GM23338 (cell line): ENCODE measurements around the gene TCEA2. TPM values are rescaled to one million over a fixed set of nuclear protein-coding genes. Genes with fewer than 3 reads are reported as not detected.

Source experiments
- ATAC-seq: fragments of 200-7000 bp; cut with Tn5 transposase; 3 replicates; pipeline ENCODE4 v1.9.1; 2020
- DNase-seq: peaks from one replicate; pipeline ENCODE4 v3.0.0-alpha.2; 2015; ENCODE audit warnings: low spot score
- H2AFZ ChIP-seq: fragments of 200-600 bp; sonication (generic); 2 replicates; pipeline ENCODE4 v1.8.0; 2016; ENCODE audit warnings: antibody characterized with exemption, mild to moderate bottlenecking, moderate library complexity
- H3F3A ChIP-seq: fragments of 200-600 bp; sonication (generic); replicated peaks from 2 replicates; pipeline ENCODE4 v1.8.0; 2017; ENCODE audit warnings: antibody characterized with exemption, mixed run types, low read depth
- H3K27ac ChIP-seq: fragments of 200-600 bp; sonication (generic); 2 replicates; pipeline ENCODE4 v1.6.1; 2016; ENCODE audit warnings: low read depth
- H3K27me3 ChIP-seq: fragments of 200-600 bp; sonication (generic); 2 replicates; pipeline ENCODE4 v1.8.0; 2016; ENCODE audit warnings: mild to moderate bottlenecking, mixed run types, moderate library complexity; ENCODE audit not compliant: insufficient read depth
- H3K36me3 ChIP-seq: fragments of 200-600 bp; sonication (generic); 2 replicates; pipeline ENCODE4 v1.8.0; 2016; ENCODE audit warnings: mild to moderate bottlenecking; ENCODE audit not compliant: insufficient read depth
- H3K4me1 ChIP-seq: fragments of 200-600 bp; sonication (generic); 2 replicates; pipeline ENCODE4 v1.8.0; 2016; ENCODE audit warnings: mild to moderate bottlenecking, moderate library complexity; ENCODE audit not compliant: insufficient read depth
- H3K4me2 ChIP-seq: fragments of 200-600 bp; sonication (generic); 2 replicates; pipeline ENCODE4 v1.7.1; 2017; ENCODE audit warnings: mixed run types
- H3K4me3 ChIP-seq: fragments of 200-600 bp; sonication (generic); 2 replicates; pipeline ENCODE4 v1.6.1; 2016; ENCODE audit warnings: mixed run types
- H3K79me2 ChIP-seq: fragments of 200-600 bp; sonication (generic); replicated peaks from 2 replicates; pipeline ENCODE4 v1.8.0; 2017; ENCODE audit warnings: mild to moderate bottlenecking; ENCODE audit not compliant: insufficient read depth
- H3K9me2 ChIP-seq: fragments of 200-600 bp; sonication (generic); 2 replicates; pipeline ENCODE4 v1.8.0; 2017; ENCODE audit not compliant: insufficient read depth
- H4K20me1 ChIP-seq: fragments of 200-600 bp; sonication (generic); replicated peaks from 2 replicates; pipeline ENCODE4 v1.8.0; 2017; ENCODE audit warnings: mild to moderate bottlenecking; ENCODE audit not compliant: insufficient read depth
- H3K27ac Mint-ChIP-seq: 2 replicates; pipeline ENCODE4 v1.8.0; 2020; ENCODE audit warnings: inconsistent platforms, mild to moderate bottlenecking, moderate library complexity, mixed read lengths
- H3K27me3 Mint-ChIP-seq: 3 replicates; pipeline ENCODE4 v1.8.0; 2022; ENCODE audit warnings: low read depth, mild to moderate bottlenecking, moderate library complexity, mixed read lengths, inconsistent platforms; ENCODE audit not compliant: insufficient read depth, poor library complexity
- H3K36me3 Mint-ChIP-seq: 3 replicates; pipeline ENCODE4 v1.8.0; 2021; ENCODE audit warnings: low read depth, mild to moderate bottlenecking, inconsistent platforms, moderate library complexity, mixed read lengths
- H3K4me1 Mint-ChIP-seq: 3 replicates; pipeline ENCODE4 v1.8.0; 2020; ENCODE audit warnings: mild to moderate bottlenecking, inconsistent platforms, mixed read lengths
- H3K4me3 Mint-ChIP-seq: 3 replicates; pipeline ENCODE4 v1.8.0; 2021; ENCODE audit warnings: moderate library complexity, mild to moderate bottlenecking, inconsistent platforms, mixed read lengths
- H3K9me3 Mint-ChIP-seq: 3 replicates; pipeline ENCODE4 v1.8.0; 2020; ENCODE audit warnings: moderate library complexity, mild to moderate bottlenecking, inconsistent platforms, mixed read lengths
- CREB1 ChIP-seq: fragments of 250-450 bp; sonication (Bioruptor Pico); IDR thresholded peaks from 2 replicates; pipeline ENCODE4 v1.5.0; 2020; ENCODE audit warnings: low read depth, mild to moderate bottlenecking, moderate library complexity
- ETS1 ChIP-seq: IDR thresholded peaks from 2 replicates; pipeline ENCODE4 v1.6.1; 2016; ENCODE audit warnings: antibody characterized with exemption
- EZH2 ChIP-seq: fragments of 200-600 bp; sonication (generic); IDR thresholded peaks from one replicate; pipeline ENCODE4 v1.8.0; 2017; ENCODE audit warnings: antibody characterized with exemption, mild to moderate bottlenecking, low read depth; ENCODE audit not compliant: unreplicated experiment
- EZH2phosphoT487 ChIP-seq: fragments of 200-600 bp; sonication (generic); IDR thresholded peaks from one replicate; pipeline ENCODE4 v1.8.1; 2018; ENCODE audit warnings: antibody characterized with exemption; ENCODE audit not compliant: unreplicated experiment
- JUNB ChIP-seq: IDR thresholded peaks from one replicate; pipeline ENCODE4 v1.6.1; 2016; ENCODE audit warnings: antibody characterized with exemption; ENCODE audit not compliant: unreplicated experiment
- NANOG ChIP-seq: IDR thresholded peaks from 2 replicates; pipeline ENCODE4 v1.6.1; 2016; ENCODE audit warnings: antibody characterized with exemption, borderline replicate concordance
- POLR2AphosphoS5 ChIP-seq: IDR thresholded peaks from 2 replicates; pipeline ENCODE4 v1.6.1; 2016; ENCODE audit warnings: antibody characterized with exemption, low read depth
- STAT1 ChIP-seq: IDR thresholded peaks from one replicate; pipeline ENCODE4 v1.6.1; 2016; ENCODE audit warnings: antibody characterized with exemption; ENCODE audit not compliant: unreplicated experiment
- ZNF114 ChIP-seq: fragments of 250-450 bp; sonication (Bioruptor Pico); IDR thresholded peaks from 2 replicates; pipeline ENCODE4 v1.5.0; 2020; ENCODE audit warnings: mild to moderate bottlenecking, moderate library complexity
- ZNF331 ChIP-seq: fragments of 250-450 bp; sonication (Bioruptor Pico); IDR thresholded peaks from 2 replicates; pipeline ENCODE4 v1.5.0; 2020; ENCODE audit warnings: low read depth, mild to moderate bottlenecking, moderate library complexity
- polyA plus RNA-seq: library from polyadenylated mRNA; unstranded; fragments of >200 nt; fragmentation: Nextera tagmentation; extraction: Ambion mirVana; gene quantifications from 2 replicates; pipeline ENCODE4 v1.2.1, GENCODE V29; 2016
- total RNA-seq: library from RNA; depleted of rRNA; stranded (reverse); fragments of >200 nt; shearing (Covaris generic); gene quantifications from 2 replicates; pipeline ENCODE4 v1.2.3, GENCODE V29; 2014
- TF ChIP-seq, protein P1 (sequence below): IDR thresholded peaks from one replicate; pipeline ENCODE4 v1.6.1; 2018; ENCODE audit warnings: antibody characterized with exemption; ENCODE audit not compliant: unreplicated experiment
- TF ChIP-seq, protein P2 (sequence below), 2 experiments: fragments of 200-600 bp in 1 of 2; sonication (generic) in 1 of 2; conservative IDR thresholded peaks; 2 replicates each; pipeline versions ENCODE4 v1.5.1 to v1.6.1; 2016 to 2017; ENCODE audit warnings: antibody characterized with exemption in 2 of 2, low read depth in 2 of 2, mild to moderate bottlenecking in 2 of 2, moderate library complexity in 1 of 2
- TF ChIP-seq, protein P3 (sequence below): fragments of 250-450 bp; sonication (Bioruptor Pico); IDR thresholded peaks from 2 replicates; pipeline ENCODE4 v1.5.0; 2020; ENCODE audit warnings: mild to moderate bottlenecking, moderate library complexity

TCEA2 gene
- total and polyA plus RNA-seq, 2 experiments from 2014 or later, result 21.0 to 54.4 TPM

GRCh38 chr20:64121586-64121985 lies 58.6 kb downstream of the TCEA2 start:
- H3K4me1 ChIP-seq, result no peaks in the 10 kb centered on the region; the same call in 1 of the 2 replicates
- Mint-ChIP-seq H3K27ac (no peak overlapping the region), H3K4me3 (no peak overlapping the region), H3K4me1 (peaks cover 4% of the 10 kb centered on the region; the same call in 2 of the 3 replicates), H3K36me3 (no peaks in the 10 kb centered on the region), H3K27me3 (peaks cover 11% of the 10 kb centered on the region), H3K9me3 (peaks cover 7% of the 10 kb centered on the region)
- ATAC-seq, result no peak
- no peaks in the 10 kb centered on the region for H3K27me3 ChIP-seq
- H3K27ac ChIP-seq, result no peak overlapping the region
- H3K79me2 ChIP-seq, result no peaks in the 10 kb centered on the region
- no peaks in the 10 kb centered on the region for H4K20me1 ChIP-seq
- no peaks in the 10 kb centered on the region for H3F3A ChIP-seq
- no peaks in the 10 kb centered on the region for H3K36me3 ChIP-seq
- no peak overlapping the region for H2AFZ ChIP-seq
- DNase-seq, result no peak
- no peaks in the 10 kb centered on the region for H3K9me2 ChIP-seq
- H3K4me2 ChIP-seq, result no peak overlapping the region
- TF ChIP-seq, protein P1, sequence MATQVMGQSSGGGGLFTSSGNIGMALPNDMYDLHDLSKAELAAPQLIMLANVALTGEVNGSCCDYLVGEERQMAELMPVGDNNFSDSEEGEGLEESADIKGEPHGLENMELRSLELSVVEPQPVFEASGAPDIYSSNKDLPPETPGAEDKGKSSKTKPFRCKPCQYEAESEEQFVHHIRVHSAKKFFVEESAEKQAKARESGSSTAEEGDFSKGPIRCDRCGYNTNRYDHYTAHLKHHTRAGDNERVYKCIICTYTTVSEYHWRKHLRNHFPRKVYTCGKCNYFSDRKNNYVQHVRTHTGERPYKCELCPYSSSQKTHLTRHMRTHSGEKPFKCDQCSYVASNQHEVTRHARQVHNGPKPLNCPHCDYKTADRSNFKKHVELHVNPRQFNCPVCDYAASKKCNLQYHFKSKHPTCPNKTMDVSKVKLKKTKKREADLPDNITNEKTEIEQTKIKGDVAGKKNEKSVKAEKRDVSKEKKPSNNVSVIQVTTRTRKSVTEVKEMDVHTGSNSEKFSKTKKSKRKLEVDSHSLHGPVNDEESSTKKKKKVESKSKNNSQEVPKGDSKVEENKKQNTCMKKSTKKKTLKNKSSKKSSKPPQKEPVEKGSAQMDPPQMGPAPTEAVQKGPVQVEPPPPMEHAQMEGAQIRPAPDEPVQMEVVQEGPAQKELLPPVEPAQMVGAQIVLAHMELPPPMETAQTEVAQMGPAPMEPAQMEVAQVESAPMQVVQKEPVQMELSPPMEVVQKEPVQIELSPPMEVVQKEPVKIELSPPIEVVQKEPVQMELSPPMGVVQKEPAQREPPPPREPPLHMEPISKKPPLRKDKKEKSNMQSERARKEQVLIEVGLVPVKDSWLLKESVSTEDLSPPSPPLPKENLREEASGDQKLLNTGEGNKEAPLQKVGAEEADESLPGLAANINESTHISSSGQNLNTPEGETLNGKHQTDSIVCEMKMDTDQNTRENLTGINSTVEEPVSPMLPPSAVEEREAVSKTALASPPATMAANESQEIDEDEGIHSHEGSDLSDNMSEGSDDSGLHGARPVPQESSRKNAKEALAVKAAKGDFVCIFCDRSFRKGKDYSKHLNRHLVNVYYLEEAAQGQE, result no peak
- TF ChIP-seq NANOG, result no peak
- TF ChIP-seq ZNF331 (CRISPR knock-in tag), result no peak
- no peak for TF ChIP-seq CREB1
- no peak for TF ChIP-seq EZH2
- TF ChIP-seq STAT1, result no peak
- TF ChIP-seq ZNF114 (CRISPR knock-in tag), result no peak
- TF ChIP-seq POLR2AphosphoS5, result no peak
- no peak for TF ChIP-seq JUNB
- TF ChIP-seq, protein P2, sequence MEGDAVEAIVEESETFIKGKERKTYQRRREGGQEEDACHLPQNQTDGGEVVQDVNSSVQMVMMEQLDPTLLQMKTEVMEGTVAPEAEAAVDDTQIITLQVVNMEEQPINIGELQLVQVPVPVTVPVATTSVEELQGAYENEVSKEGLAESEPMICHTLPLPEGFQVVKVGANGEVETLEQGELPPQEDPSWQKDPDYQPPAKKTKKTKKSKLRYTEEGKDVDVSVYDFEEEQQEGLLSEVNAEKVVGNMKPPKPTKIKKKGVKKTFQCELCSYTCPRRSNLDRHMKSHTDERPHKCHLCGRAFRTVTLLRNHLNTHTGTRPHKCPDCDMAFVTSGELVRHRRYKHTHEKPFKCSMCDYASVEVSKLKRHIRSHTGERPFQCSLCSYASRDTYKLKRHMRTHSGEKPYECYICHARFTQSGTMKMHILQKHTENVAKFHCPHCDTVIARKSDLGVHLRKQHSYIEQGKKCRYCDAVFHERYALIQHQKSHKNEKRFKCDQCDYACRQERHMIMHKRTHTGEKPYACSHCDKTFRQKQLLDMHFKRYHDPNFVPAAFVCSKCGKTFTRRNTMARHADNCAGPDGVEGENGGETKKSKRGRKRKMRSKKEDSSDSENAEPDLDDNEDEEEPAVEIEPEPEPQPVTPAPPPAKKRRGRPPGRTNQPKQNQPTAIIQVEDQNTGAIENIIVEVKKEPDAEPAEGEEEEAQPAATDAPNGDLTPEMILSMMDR (conservative IDR thresholded peaks at IDR 0.05; ENCODE audit: low read depth in 2 of 2), result no peak
- TF ChIP-seq EZH2phosphoT487, result no peak
- no peak for TF ChIP-seq ETS1
- TF ChIP-seq, protein P3, sequence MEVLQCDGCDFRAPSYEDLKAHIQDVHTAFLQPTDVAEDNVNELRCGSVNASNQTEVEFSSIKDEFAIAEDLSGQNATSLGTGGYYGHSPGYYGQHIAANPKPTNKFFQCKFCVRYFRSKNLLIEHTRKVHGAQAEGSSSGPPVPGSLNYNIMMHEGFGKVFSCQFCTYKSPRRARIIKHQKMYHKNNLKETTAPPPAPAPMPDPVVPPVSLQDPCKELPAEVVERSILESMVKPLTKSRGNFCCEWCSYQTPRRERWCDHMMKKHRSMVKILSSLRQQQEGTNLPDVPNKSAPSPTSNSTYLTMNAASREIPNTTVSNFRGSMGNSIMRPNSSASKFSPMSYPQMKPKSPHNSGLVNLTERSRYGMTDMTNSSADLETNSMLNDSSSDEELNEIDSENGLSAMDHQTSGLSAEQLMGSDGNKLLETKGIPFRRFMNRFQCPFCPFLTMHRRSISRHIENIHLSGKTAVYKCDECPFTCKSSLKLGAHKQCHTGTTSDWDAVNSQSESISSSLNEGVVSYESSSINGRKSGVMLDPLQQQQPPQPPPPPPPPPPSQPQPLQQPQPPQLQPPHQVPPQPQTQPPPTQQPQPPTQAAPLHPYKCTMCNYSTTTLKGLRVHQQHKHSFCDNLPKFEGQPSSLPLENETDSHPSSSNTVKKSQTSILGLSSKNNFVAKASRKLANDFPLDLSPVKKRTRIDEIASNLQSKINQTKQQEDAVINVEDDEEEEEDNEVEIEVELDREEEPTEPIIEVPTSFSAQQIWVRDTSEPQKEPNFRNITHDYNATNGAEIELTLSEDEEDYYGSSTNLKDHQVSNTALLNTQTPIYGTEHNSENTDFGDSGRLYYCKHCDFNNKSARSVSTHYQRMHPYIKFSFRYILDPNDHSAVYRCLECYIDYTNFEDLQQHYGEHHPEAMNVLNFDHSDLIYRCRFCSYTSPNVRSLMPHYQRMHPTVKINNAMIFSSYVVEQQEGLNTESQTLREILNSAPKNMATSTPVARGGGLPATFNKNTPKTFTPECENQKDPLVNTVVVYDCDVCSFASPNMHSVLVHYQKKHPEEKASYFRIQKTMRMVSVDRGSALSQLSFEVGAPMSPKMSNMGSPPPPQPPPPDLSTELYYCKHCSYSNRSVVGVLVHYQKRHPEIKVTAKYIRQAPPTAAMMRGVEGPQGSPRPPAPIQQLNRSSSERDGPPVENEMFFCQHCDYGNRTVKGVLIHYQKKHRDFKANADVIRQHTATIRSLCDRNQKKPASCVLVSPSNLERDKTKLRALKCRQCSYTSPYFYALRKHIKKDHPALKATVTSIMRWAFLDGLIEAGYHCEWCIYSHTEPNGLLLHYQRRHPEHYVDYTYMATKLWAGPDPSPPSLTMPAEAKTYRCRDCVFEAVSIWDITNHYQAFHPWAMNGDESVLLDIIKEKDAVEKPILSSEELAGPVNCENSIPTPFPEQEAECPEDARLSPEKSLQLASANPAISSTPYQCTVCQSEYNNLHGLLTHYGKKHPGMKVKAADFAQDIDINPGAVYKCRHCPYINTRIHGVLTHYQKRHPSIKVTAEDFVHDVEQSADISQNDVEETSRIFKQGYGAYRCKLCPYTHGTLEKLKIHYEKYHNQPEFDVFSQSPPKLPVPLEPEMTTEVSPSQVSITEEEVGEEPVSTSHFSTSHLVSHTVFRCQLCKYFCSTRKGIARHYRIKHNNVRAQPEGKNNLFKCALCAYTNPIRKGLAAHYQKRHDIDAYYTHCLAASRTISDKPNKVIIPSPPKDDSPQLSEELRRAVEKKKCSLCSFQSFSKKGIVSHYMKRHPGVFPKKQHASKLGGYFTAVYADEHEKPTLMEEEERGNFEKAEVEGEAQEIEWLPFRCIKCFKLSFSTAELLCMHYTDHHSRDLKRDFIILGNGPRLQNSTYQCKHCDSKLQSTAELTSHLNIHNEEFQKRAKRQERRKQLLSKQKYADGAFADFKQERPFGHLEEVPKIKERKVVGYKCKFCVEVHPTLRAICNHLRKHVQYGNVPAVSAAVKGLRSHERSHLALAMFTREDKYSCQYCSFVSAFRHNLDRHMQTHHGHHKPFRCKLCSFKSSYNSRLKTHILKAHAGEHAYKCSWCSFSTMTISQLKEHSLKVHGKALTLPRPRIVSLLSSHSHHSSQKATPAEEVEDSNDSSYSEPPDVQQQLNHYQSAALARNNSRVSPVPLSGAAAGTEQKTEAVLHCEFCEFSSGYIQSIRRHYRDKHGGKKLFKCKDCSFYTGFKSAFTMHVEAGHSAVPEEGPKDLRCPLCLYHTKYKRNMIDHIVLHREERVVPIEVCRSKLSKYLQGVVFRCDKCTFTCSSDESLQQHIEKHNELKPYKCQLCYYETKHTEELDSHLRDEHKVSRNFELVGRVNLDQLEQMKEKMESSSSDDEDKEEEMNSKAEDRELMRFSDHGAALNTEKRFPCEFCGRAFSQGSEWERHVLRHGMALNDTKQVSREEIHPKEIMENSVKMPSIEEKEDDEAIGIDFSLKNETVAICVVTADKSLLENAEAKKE (CRISPR knock-in tag), result no peak
- H3K4me3 ChIP-seq, result no peak overlapping the region
